H9 (cell line): Measurements from ENCODE around the gene LBH. TPM values are rescaled to one million over a fixed set of nuclear protein-coding genes. Genes with fewer than 3 reads are reported as not detected.

Experiments used
- DNase-seq: peaks from one replicate; pipeline ENCODE4 v3.0.0-alpha.2; 2017
- H2AFZ ChIP-seq: one replicate; pipeline ENCODE4 v1.6.1; 2013; ENCODE audit warnings: mild to moderate bottlenecking, low read length, control low read depth, moderate library complexity
- H2AK5ac ChIP-seq: 2 replicates; pipeline ENCODE4 v1.6.1; 2013; ENCODE audit warnings: low read length, control low read depth, mixed read lengths; ENCODE audit not compliant: insufficient read length
- H2BK120ac ChIP-seq: one replicate; pipeline ENCODE4 v1.6.1; 2013; ENCODE audit warnings: low read depth, mild to moderate bottlenecking, low read length, control low read depth, inconsistent platforms; ENCODE audit not compliant: poor library complexity, severe bottlenecking
- H2BK12ac ChIP-seq: 2 replicates; pipeline ENCODE4 v1.6.1; 2013; ENCODE audit warnings: low read length, control low read depth, mixed read lengths, low read depth; ENCODE audit not compliant: insufficient read length
- H2BK15ac ChIP-seq: 2 replicates; pipeline ENCODE4 v1.6.1; 2013; ENCODE audit warnings: low read depth, low read length, control low read depth
- H2BK20ac ChIP-seq: one replicate; pipeline ENCODE4 v1.6.1; 2013; ENCODE audit warnings: low read depth, mild to moderate bottlenecking, low read length, control low read depth, inconsistent platforms; ENCODE audit not compliant: poor library complexity, severe bottlenecking
- H2BK5ac ChIP-seq: 2 replicates; pipeline ENCODE4 v1.6.1; 2013; ENCODE audit warnings: low read length, control low read depth, mixed read lengths; ENCODE audit not compliant: insufficient read length
- H3K14ac ChIP-seq: 2 replicates; pipeline ENCODE4 v1.6.1; 2013; ENCODE audit warnings: low read length, control low read depth; ENCODE audit not compliant: insufficient read depth
- H3K18ac ChIP-seq: 2 replicates; pipeline ENCODE4 v1.6.1; 2013; ENCODE audit warnings: low read depth, mild to moderate bottlenecking, mixed read lengths, low read length, control low read depth; ENCODE audit not compliant: insufficient read length
- H3K23ac ChIP-seq: 2 replicates; pipeline ENCODE4 v1.6.1; 2013; ENCODE audit warnings: low read length, control low read depth, mixed read lengths, low read depth; ENCODE audit not compliant: insufficient read length
- H3K23me2 ChIP-seq: 2 replicates; pipeline ENCODE4 v1.6.1; 2013; ENCODE audit warnings: low read depth, mild to moderate bottlenecking, mixed read lengths, low read length, control low read depth; ENCODE audit not compliant: insufficient read length, poor library complexity, severe bottlenecking
- H3K27ac ChIP-seq: 2 replicates; pipeline ENCODE4 v1.5.1; 2013; ENCODE audit warnings: low read length, control low read depth, mixed read lengths, low read depth; ENCODE audit not compliant: insufficient read length
- H3K27me3 ChIP-seq: 2 replicates; pipeline ENCODE4 v1.6.1; 2013; ENCODE audit warnings: low read length, control low read depth, inconsistent platforms; ENCODE audit not compliant: insufficient read depth
- H3K4ac ChIP-seq: 2 replicates; pipeline ENCODE4 v1.6.1; 2013; ENCODE audit warnings: low read depth, mild to moderate bottlenecking, control low read depth, inconsistent platforms, low read length, moderate library complexity
- H3K4me1 ChIP-seq: 2 replicates; pipeline ENCODE4 v1.6.1; 2013; ENCODE audit warnings: low read length, control low read depth, inconsistent platforms; ENCODE audit not compliant: insufficient read depth
- H3K4me2 ChIP-seq: 2 replicates; pipeline ENCODE4 v1.6.1; 2013; ENCODE audit warnings: low read length, control low read depth, mixed read lengths; ENCODE audit not compliant: insufficient read length, insufficient read depth
- H3K56ac ChIP-seq: 2 replicates; pipeline ENCODE4 v1.6.1; 2013; ENCODE audit warnings: low read depth, mild to moderate bottlenecking, mixed read lengths, low read length, control low read depth; ENCODE audit not compliant: insufficient read length
- H3K79me1 ChIP-seq: 2 replicates; pipeline ENCODE4 v1.6.1; 2013; ENCODE audit warnings: low read depth, mild to moderate bottlenecking, moderate library complexity, low read length, control low read depth, inconsistent platforms; ENCODE audit not compliant: insufficient read depth, poor library complexity, severe bottlenecking
- H3K79me2 ChIP-seq: 2 replicates; pipeline ENCODE4 v1.6.1; 2013; ENCODE audit warnings: low read length, control low read depth, inconsistent platforms; ENCODE audit not compliant: insufficient read depth
- H3K9ac ChIP-seq: 2 replicates; pipeline ENCODE4 v1.6.1; 2013; ENCODE audit warnings: low read length, control low read depth, mixed read lengths; ENCODE audit not compliant: insufficient read length; ENCODE audit errors: extremely low read depth
- H3K9me3 ChIP-seq: one replicate; pipeline ENCODE4 v1.6.1; 2013; ENCODE audit warnings: low read depth, low read length, inconsistent platforms; ENCODE audit not compliant: control insufficient read depth
- H3T11ph ChIP-seq: one replicate; pipeline ENCODE4 v1.6.1; 2013; ENCODE audit warnings: mild to moderate bottlenecking, low read length, control low read depth, inconsistent platforms
- H4K20me1 ChIP-seq: one replicate; pipeline ENCODE4 v1.6.1; 2013; ENCODE audit not compliant: control insufficient read depth, insufficient read length, insufficient read depth
- H4K5ac ChIP-seq: 2 replicates; pipeline ENCODE4 v1.6.1; 2013; ENCODE audit warnings: low read depth, mild to moderate bottlenecking, mixed read lengths, low read length, control low read depth; ENCODE audit not compliant: insufficient read length
- H4K8ac ChIP-seq: replicated peaks from 2 replicates; pipeline ENCODE4 v1.6.1; 2013; ENCODE audit warnings: low read length, control low read depth, mixed read lengths, low read depth; ENCODE audit not compliant: insufficient read length
- H4K91ac ChIP-seq: 2 replicates; pipeline ENCODE4 v1.6.1; 2013; ENCODE audit warnings: low read depth, mild to moderate bottlenecking, moderate library complexity, mixed read lengths, low read length, control low read depth; ENCODE audit not compliant: insufficient read length
- H3K27ac Mint-ChIP-seq, 3 experiments: 2 replicates in 2 of 3; 3 replicates in 1 of 3; pipeline ENCODE4 v1.8.0; 2020 to 2021; ENCODE audit warnings: mixed read lengths in 3 of 3, mild to moderate bottlenecking in 1 of 3, moderate library complexity in 1 of 3
- H3K27me3 Mint-ChIP-seq: 2 replicates; pipeline ENCODE4 v1.8.0; 2021; ENCODE audit warnings: low read depth, mild to moderate bottlenecking, moderate library complexity, mixed read lengths
- H3K36me3 Mint-ChIP-seq, 3 experiments: 2 replicates in 2 of 3; 3 replicates in 1 of 3; pipeline ENCODE4 v1.8.0; 2020 to 2021; ENCODE audit warnings: low read depth in 3 of 3, mixed read lengths in 3 of 3; ENCODE audit not compliant: insufficient read depth in 1 of 3
- H3K4me1 Mint-ChIP-seq, 2 experiments: 2 replicates each; pipeline ENCODE4 v1.8.0; 2020; ENCODE audit warnings: mixed read lengths in 2 of 2
- H3K4me3 Mint-ChIP-seq, 2 experiments: 2 replicates in 1 of 2; 3 replicates in 1 of 2; pipeline ENCODE4 v1.8.0; 2020 to 2021; ENCODE audit warnings: mild to moderate bottlenecking in 2 of 2, mixed read lengths in 2 of 2, moderate library complexity in 1 of 2
- H3K9me3 Mint-ChIP-seq, 2 experiments: 2 replicates in 1 of 2; 3 replicates in 1 of 2; pipeline ENCODE4 v1.8.0; 2020; ENCODE audit warnings: mild to moderate bottlenecking in 2 of 2, mixed read lengths in 2 of 2, moderate library complexity in 1 of 2
- total RNA-seq: library from RNA; stranded (reverse); gene quantifications from 2 replicates; pipeline ENCODE4 v1.2.1, GENCODE V29; 2021
- TF ChIP-seq, protein P1 (sequence below): fragments of 200-600 bp; sonication (generic); conservative IDR thresholded peaks from 3 replicates; pipeline ENCODE4 v1.8.0; 2021; ENCODE audit warnings: antibody characterized with exemption, mild to moderate bottlenecking

LBH gene
- total RNA-seq, 1 experiment from 2014 or later = 53.0 TPM

DNA sequence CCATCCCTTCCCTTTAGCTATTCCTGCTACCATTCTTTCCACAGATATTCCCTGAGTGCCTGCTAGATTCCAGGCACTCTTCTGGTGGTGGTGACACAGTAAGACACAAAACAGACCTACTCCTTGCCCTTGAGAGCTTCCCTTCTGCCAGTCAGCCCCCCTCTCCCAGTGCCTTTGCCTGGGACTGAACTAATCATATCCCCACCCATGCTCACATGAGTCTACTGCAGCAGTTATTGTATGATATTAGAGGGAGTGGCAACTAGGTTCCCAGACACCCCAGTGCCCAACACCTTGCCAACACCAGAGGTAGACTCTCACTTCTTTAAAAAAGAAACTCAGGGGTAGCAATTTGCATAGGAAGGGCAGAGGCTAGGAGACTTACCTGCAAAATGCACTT, 7.2 kb upstream of the LBH start:
- Histone ChIP-seq H3K14ac (no peak overlapping the region), H3K4me1 (no peaks in the 10 kb centered on the region), H3K27ac (no peak overlapping the region), H2AFZ (no peak overlapping the region), H2BK15ac (no peak overlapping the region), H4K20me1 (no peaks in the 10 kb centered on the region), H2BK5ac (no peak overlapping the region), H4K5ac (no peak overlapping the region), H3K9ac (no peak overlapping the region), H4K91ac (no peak overlapping the region), H3K56ac (no peak overlapping the region), H2BK120ac (no peak overlapping the region), H2BK20ac (no peak overlapping the region), H3K27me3 (no peaks in the 10 kb centered on the region), H3T11ph (no peak overlapping the region), H3K23me2 (no peaks in the 10 kb centered on the region), H3K4ac (no peak overlapping the region), H2BK12ac (no peak overlapping the region), H3K18ac (no peak overlapping the region), H3K79me2 (no peaks in the 10 kb centered on the region), H3K79me1 (no peaks in the 10 kb centered on the region), H4K8ac (no peak overlapping the region), H2AK5ac (no peak overlapping the region), H3K9me3 (no peaks in the 10 kb centered on the region), H3K23ac (no peak overlapping the region), H3K4me2 (no peak overlapping the region)
- Mint-ChIP-seq H3K9me3 (no peaks in the 10 kb centered on the region), H3K4me1 (peaks cover 11 to 12% of the 10 kb centered on the region in 2 experiments), H3K4me3 (no peak overlapping the region), H3K27ac (peak overlapping the region in 1 of 3 experiments; percentile 49; a peak in 2 of 7 replicates), H3K27me3 (peaks cover 41% of the 10 kb centered on the region), H3K36me3 (no peaks in the 10 kb centered on the region)
- TF ChIP-seq, protein P1, sequence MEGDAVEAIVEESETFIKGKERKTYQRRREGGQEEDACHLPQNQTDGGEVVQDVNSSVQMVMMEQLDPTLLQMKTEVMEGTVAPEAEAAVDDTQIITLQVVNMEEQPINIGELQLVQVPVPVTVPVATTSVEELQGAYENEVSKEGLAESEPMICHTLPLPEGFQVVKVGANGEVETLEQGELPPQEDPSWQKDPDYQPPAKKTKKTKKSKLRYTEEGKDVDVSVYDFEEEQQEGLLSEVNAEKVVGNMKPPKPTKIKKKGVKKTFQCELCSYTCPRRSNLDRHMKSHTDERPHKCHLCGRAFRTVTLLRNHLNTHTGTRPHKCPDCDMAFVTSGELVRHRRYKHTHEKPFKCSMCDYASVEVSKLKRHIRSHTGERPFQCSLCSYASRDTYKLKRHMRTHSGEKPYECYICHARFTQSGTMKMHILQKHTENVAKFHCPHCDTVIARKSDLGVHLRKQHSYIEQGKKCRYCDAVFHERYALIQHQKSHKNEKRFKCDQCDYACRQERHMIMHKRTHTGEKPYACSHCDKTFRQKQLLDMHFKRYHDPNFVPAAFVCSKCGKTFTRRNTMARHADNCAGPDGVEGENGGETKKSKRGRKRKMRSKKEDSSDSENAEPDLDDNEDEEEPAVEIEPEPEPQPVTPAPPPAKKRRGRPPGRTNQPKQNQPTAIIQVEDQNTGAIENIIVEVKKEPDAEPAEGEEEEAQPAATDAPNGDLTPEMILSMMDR = no peak
- no peak for DNase-seq
